Superior temporal gyrus (tissue), 1 donor: Measurements from ENCODE around the gene DMRT3.

Source experiments
- DNase-seq: peaks from one replicate; pipeline ENCODE4 v3.0.0-alpha.2; 2016; ENCODE audit errors: extremely low spot score

The DMRT3 gene

GRCh38 chr9:970151-970996 is 6.1 kb upstream of the DMRT3 start:
- no peak for DNase-seq

- no peak for DNase-seq
Observed at GRCh38 chr9:971901-972500, 4.5 kb upstream of the DMRT3 start.

- DNase-seq, result no peak
Observed at GRCh38 chr9:972501-973294, 3.8 kb upstream of the DMRT3 start.

GRCh38 chr9:973295-973834 is 3.1 kb upstream of the DMRT3 start:
- DNase-seq, result no peak

GRCh38 chr9:974031-974995 is 2.1 kb upstream of the DMRT3 start:
- DNase-seq, result no peak

- no peak for DNase-seq
Observed at GRCh38 chr9:974996-975739, 1.3 kb upstream of the DMRT3 start.

GRCh38 chr9:975740-976257 is 656 bp upstream of the DMRT3 start:
- no peak for DNase-seq

- no peak for DNase-seq
Observed at GRCh38 chr9:976943-977837, 735 bp downstream of the DMRT3 start.

GRCh38 chr9:977838-978830 is 1.7 kb downstream of the DMRT3 start:
- DNase-seq, result no peak

GRCh38 chr9:979983-980382 is 3.5 kb downstream of the DMRT3 start:
- no peak for DNase-seq

- DNase-seq, result no peak
Observed at GRCh38 chr9:980640-981039, 4.2 kb downstream of the DMRT3 start.

GRCh38 chr9:981491-981898 is 5.0 kb downstream of the DMRT3 start:
- no peak for DNase-seq

- DNase-seq, result no peak
Observed at GRCh38 chr9:982394-983230, 6.2 kb downstream of the DMRT3 start.

GRCh38 chr9:994005-994404 is 17.6 kb downstream of the DMRT3 start:
- DNase-seq, result no peak

- no peak for DNase-seq
Observed at GRCh38 chr9:995192-995591, 18.7 kb downstream of the DMRT3 start.

GRCh38 chr9:995781-996180 is 19.3 kb downstream of the DMRT3 start:
- DNase-seq, result no peak
